Posterior vena cava (tissue), 2 donors: Measurements from ENCODE around the gene CCAR1. TPM values are rescaled to one million over a fixed set of nuclear protein-coding genes. Genes with fewer than 3 reads are reported as not detected.
"Not testable (repeated sequence)": the region's sequence is repeated elsewhere in the genome, so short reads cannot be mapped to it uniquely, and the experiment has no call there.

Experiments
- DNase-seq: peaks from one replicate; pipeline ENCODE4 v3.0.0-alpha.2; 2020; ENCODE audit warnings: low spot score
- intact Hi-C, 2 donors: fragments of 100-400 bp; cut with DNase I; formaldehyde crosslinking; loops; one replicate each; pipeline versions ENCODE4 v1.14.1 to v1.14.2; 2022 to 2023
- total RNA-seq, 2 donors: library from RNA; stranded (reverse); fragmentation: NEBNext Ultra II Directional; extraction: Animal tissue kit (Norgen Biotek cat#: 25700); gene quantifications; one replicate each; pipeline ENCODE4 v1.2.1, GENCODE V29; 2021
- donor health status: DM: yes; HTN: yes; CAD: no.
- donor health status: DM: yes; HTN: yes; CAD: no.

The CCAR1 gene
- total RNA-seq, 2 donors from 2014 or later: 45.2 to 49.3 TPM

DNA sequence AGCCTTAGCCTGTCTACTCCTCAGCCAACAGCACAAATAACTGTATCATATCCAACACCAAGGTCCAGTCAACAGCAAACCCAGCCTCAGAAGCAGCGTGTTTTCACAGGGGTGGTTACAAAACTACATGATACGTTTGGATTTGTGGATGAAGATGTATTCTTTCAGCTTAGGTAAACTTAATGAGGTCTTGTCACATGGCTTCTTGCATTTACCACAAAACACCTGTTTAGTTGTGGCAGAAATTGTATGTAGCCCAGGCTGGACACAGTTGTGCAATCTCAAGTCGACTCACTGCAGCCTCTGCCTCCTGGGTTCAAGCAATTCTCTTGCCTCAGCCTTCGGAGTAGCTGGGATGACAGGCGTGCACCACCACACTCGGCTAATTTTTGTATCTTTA lies 21.4 kb downstream of the CCAR1 start:
- DNase-seq: no peak
- intact Hi-C loops: no loop called here

DNA sequence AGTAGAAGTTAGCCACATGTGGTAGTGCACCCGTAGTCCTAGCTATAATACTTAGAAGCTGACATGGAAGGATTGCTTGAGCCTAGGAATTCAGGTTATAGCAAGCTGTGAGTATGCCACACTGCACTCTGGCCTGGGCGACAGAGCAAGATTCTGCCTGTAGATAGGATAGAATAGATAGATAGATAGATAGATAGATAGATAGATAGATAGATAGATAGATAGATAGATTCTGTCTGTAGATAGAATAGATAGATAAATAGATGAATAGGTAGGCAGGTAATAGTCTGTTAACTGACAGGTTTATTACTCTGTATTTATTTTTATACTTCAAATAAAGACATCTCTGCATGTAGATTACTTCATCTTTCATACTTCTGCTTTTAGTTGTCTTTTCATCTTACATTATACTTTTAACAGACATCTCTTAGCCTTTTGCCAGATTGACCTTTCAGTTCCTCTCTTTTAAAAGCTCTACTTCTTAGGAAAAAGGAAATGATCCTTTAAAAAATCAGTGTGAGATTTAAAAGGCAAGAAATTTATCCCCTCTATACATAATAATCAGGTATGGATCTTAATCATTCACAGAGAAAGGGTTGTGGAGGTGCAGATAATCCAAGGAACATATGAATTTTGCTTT lies 31.8 kb downstream of the CCAR1 start:
- DNase-seq: no peak
- intact Hi-C loops: no loop called here

DNA sequence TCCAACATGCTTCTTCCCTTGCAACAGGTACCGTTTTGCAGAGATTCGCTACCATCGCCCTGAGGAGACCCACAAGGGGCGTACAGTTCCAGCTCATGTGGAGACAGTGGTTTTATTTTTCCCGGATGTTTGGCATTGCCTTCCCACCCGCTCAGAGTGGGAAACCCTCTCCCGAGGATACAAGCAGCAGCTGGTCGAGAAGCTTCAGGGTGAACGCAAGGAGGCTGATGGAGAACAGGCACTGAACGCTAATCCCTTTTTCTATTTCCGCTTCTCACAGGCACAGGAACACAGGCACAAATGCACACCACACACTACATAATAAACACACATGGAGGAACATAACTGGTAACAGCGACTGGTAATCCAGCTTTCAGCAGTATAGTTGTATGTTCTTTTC lies 35.2 kb downstream of the CCAR1 start:
- no peak for DNase-seq
- intact Hi-C loops: no loop called here

DNA sequence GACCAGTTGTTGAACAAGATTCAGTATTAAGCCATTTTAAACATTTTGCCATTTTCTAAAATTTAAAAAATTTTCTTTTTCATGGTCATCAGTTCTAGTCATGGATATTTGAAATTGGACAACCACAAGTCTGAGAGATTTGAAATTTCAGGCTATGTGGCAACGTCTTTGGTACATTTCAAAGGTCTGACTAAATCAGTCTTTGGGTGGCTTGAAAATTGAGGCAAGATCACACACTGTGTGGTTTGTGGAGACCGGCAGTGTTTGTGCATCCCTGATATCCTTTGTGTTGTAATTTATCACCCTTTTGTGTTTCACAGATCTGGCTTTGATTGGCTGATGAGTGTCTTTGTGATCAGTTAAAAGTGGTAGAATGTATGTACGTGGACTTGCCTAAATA lies 35.7 kb downstream of the CCAR1 start:
- no peak for DNase-seq
- intact Hi-C loops: no loop called here

DNA sequence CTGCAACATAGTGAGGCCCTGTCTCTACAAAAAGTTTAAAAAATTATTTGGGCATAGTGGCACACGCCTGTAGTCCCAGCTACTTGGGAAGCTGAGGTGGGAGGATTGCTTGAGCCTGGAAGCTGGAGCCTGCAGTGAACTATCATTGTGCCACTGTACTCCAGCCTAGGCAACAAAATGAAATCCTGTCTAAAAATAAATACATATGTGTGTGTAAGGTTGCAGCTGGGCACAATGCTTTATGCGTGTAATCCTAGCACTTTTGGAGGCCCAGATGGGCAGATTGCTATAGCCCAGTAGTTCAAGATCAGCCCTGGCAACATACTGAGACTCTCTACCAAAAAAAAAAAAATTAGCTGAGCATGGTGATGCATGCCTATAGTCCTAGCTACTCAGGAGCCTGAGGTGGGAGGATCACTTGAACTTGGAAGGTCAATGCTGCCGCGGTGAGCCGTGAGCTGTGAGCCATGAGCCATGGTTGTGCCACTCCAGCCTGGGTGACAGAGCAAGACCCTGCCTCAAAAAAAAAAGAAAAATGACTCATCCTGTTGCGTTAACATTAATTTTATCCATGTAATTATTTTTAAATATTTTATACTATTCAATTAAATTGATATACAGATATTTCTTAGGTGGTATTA lies 38.3 kb downstream of the CCAR1 start:
- intact Hi-C loops: no loop called here
- DNase-seq: no peak

DNA sequence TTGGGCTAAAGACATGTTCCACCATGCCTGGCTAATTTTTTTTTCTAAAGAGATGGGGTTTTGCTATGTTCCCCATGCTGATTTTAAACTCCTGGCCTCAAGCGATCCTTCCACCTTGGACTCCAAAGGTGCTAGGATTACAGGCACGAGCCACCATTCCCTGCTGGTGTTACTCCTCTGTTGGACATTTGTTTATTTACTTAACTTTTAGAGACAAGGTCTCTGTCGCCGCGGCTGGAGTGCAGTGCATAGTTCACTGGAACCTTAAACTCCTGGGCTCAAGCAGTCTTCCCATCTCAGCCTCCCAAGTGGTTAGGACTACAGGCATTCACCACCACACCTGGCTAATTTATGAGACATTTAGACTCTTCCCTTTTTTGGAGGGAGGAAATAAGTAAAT lies 38.9 kb downstream of the CCAR1 start:
- no peak for DNase-seq
- intact Hi-C loops: no loop called here

DNA sequence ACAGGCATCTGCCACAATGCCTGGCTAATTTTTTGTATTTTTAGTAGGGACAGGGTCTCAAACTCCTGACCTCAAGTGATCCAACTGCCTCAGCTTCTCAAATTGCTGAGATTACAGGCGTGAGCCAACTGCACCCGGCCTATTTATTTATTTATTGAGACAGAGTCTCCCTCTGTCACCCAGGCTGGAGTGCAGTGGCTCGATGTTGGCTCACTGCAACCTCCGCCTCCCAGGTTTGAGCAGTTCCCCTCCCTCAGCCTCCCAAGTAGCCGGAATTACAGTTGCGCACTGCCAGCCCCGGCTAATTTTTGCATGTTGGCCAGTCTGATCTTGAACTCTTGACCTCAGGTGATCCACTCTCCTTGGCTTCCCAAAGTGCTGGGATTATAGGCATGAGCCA lies 46.4 kb downstream of the CCAR1 start:
- intact Hi-C loops, DNase-seq: not testable (repeated sequence)

DNA sequence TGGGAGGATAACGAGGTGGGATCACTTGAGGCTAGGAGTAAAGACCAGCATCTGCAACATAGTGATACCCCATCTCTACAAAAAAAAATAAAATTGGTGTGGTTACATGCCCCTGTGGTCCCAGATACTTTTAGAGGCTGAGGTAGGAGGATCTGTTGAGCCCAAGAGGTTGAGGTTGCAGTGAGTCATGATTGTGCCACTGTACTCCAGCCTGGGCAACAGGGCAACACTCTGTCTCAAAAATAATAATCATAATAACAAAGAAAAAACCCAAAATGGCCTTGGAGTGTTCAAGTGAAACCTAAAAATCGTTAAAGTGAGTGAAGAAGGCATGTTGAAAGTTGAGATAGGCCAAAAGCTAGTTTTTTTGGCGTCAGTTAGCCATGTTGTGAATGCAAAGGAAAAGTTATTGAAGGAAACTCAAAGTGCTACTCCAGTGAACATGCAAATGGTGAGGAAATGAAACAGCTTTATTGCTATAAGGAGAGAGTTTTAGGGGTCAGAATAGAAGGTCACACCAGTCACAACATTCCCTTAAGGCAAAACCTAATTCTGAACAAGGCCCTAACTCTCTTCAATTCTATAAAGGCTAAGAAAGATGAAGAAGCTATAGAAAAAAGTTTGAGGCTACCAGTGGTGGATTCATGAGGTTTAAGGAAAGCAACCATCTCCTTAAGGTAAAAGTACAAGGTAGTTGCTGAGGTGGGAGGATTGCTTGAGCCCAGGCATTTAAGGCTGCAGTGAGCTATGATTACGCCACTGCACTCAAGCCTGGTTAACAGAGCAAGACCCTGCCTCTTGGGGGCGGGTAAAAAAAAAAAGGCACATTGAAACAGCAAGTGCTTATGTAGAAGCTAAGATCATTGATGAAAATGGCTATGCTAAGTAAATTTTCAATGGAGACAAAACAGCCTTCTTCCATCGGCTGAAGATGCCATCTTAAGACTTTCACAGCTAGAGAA lies 60.9 kb downstream of the CCAR1 start:
- no peak for DNase-seq
- intact Hi-C loops: no loop called here

DNA sequence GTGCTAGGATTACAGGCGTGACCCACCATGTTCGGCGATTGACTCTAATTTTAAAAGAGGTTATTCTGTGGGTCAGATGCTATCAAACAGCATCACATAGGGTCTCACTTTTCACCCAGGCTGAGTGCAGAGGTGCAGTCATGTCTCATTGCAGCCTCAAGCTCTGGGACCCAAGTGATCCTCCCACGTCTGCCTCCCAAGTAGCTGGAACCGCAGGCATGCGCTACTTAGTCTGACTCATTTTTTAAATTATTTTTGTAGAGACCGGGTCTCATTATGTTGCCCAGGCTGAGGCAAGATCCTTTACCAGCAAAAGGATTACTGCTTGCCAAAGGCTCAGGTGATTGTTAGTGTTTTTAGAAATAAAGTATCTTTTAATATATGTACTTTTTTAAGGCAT lies 63.4 kb downstream of the CCAR1 start:
- intact Hi-C loops: no loop called here
- DNase-seq: no peak

DNA sequence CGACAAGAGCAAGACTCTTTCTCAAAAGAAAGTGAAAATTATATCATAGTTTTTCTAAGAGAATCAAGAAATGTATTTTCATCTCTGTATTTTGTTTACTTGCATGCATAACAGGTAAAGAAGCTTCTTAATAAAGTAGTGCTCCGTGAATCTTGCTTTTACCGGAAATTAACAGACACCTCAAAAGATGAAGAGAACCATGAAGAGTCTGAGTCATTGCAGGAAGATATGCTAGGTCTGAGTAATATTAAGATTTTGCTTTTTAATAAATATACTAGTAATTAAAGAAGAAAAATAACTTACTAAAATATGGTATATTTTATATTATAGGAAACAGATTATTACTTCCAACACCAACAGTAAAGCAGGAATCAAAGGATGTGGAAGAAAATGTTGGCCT lies 66.8 kb downstream of the CCAR1 start:
- intact Hi-C loops: no loop called here

DNA sequence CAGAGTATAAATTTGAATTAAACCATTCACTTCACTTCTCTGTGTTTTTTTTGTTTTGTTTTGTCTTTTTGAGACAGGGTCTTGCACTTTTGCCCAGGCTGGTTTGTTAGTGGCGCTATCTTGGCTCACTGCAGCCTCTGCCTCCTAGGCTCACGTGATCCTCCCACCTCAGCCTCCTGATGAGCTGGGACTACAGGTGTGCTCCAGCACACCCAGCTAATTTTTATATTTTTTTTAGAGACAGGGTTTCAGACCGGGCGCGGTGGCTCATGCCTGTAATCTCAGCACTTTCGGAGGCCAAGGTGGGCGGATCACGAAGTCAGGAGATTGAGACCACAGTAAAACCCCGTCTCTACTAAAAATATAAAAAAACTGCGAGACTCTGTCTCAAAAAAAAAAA lies 69.4 kb downstream of the CCAR1 start:
- DNase-seq: no peak

More for the DNA sequence above, 66.8 kb downstream of the CCAR1 start:
- DNase-seq: no peak

DNA sequence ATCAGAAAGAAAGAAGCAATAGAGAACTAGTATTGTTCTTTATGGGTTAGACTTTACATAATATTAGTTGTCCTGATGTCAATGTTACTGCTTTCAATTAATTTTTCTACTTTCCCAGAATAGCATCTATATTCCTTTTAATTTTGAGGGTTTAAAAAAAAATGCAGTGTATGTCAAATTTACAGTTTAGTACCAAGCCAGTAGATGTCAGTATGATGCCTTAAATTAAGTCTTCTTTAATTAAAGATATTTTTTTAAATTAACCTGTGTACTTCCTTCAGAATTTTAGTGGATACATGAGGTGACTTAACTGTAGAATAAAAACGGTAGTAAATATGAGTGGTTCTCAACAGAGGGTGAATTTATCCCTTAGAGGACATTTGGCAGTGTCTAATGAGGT lies 71.1 kb downstream of the CCAR1 start:
- intact Hi-C loops: loop anchor here in 1 of 2 donors (10.0 kb wide), 1 partner anchor 103 kb away; no protein-coding TSS in a partner anchor

More for the DNA sequence above, 69.4 kb downstream of the CCAR1 start:
- intact Hi-C loops: loop anchor here in 1 of 2 donors (10.0 kb wide), 1 partner anchor 104 kb away; no protein-coding TSS in a partner anchor

DNA sequence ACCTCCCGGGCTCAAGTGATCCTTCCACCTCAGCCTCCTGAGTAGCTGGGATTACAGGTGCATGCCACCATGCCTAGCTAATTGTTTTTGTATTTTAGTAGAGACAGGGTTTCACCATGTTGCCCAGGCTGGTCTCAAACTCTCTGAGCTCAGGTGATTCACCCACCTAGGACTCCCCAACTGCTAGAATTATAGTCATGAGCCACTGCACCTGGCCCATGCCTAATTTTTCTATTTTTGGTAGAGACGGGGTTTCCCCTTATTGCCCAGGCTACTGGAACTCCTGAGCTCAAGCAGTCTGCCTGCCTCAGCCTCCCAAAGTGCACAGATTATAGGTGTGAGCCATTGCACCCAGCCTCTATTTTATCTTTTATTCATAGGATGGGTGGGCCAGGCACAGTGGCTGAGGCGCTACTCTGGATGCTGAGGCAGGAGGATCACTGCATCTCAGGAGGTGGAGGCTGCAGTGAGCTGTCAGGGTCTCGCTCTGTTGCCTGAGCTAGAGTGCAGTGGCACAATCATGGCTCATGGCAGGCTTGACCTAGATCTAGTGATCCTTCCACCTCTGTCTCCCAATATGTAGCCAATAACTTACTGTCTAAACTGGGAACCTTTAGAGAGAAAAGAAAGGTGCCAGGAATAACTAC lies 75.0 kb downstream of the CCAR1 start:
- DNase-seq: no peak

More for the DNA sequence above, 71.1 kb downstream of the CCAR1 start:
- no peak for DNase-seq

DNA sequence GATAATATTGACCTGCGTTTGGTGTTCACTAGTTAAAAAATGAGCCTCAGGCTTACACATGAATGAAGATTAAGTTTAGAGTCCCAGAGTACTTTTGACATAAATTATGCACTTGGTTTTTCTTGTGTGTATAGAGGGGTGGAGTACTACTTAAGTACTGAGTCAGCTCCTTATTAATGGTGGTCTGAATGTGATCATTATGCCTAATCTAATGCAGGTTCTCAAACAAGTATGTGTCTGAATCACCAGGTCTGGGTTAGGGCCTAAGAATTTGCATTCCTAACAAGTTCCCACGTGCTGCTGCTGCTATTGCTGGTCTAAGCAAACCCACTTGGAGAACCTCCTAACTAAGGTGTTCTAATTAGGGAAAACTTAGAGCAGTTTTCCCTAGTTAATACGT lies 75.6 kb downstream of the CCAR1 start:
- intact Hi-C loops: loop anchor here in 1 of 2 donors (10.0 kb wide), 1 partner anchor 98 kb away; no protein-coding TSS in a partner anchor

More for the DNA sequence above, 75.0 kb downstream of the CCAR1 start:
- intact Hi-C loops: loop anchor here in 1 of 2 donors (10.0 kb wide), 1 partner anchor 99 kb away; no protein-coding TSS in a partner anchor

DNA sequence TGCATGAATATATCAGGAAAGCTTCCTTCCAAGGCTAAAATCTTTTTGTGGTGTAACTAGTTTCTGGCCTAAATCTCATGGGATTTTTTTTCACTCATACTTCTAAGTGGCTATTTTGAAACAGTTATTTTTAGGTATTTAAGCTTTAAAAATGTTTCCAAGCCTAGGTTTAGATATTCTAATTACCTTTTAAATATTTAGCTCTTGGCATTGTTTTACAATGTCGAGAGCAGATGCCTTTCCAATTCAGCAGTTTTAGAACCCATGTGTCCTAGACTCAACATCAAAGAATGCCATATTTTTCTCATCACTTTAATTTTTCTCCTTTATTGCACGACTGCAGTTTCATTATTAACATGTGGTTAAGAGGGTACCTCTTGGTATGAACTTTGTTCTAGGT lies 79.2 kb downstream of the CCAR1 start:
- intact Hi-C loops: loop anchor here in 1 of 2 donors (10.0 kb wide), 1 partner anchor 95 kb away; no protein-coding TSS in a partner anchor
- DNase-seq: no peak

More for the DNA sequence above, 75.6 kb downstream of the CCAR1 start:
- DNase-seq: no peak

DNA sequence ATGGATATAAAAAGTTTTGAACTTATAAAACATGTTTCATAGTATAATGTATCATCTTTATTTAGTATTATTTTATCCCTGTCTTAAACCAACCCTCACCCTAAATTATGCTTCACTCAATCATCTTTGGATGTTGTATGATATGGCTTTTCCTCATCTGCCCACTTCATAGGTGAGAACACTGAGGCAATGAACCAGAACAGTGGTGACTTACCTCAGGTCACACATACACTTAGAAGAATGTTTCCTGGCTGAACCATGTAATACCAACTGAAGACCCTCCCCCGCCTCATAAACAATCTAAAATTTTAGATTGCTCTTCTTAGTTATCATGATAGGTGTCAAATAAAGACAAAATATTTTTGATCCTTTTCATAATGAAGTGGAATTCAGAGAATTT lies 83.7 kb downstream of the CCAR1 start:
- no peak for DNase-seq
- intact Hi-C loops: loop anchor here in 1 of 2 donors (10.0 kb wide), 1 partner anchor 90 kb away; no protein-coding TSS in a partner anchor

DNA sequence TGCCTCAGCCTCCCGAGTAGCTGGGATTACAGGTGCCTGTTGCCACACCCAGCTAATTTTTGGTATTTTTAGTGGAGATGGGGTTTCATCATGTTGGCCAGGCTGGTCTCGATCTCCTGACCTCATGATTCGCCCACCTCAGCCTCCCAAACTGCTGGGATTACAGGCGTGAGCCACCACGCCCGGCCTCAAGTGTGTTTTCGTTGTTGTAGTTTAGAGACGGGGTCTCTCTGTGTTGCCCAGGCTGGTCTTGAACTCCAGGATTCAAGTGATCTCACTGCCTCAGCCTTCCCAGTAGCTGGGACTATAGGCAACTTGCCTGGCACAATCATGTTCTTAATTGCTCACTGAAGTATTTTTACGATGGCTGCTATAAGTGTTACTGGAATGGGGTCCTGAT lies 89.8 kb downstream of the CCAR1 start:
- DNase-seq, intact Hi-C loops: not testable (repeated sequence)

DNA sequence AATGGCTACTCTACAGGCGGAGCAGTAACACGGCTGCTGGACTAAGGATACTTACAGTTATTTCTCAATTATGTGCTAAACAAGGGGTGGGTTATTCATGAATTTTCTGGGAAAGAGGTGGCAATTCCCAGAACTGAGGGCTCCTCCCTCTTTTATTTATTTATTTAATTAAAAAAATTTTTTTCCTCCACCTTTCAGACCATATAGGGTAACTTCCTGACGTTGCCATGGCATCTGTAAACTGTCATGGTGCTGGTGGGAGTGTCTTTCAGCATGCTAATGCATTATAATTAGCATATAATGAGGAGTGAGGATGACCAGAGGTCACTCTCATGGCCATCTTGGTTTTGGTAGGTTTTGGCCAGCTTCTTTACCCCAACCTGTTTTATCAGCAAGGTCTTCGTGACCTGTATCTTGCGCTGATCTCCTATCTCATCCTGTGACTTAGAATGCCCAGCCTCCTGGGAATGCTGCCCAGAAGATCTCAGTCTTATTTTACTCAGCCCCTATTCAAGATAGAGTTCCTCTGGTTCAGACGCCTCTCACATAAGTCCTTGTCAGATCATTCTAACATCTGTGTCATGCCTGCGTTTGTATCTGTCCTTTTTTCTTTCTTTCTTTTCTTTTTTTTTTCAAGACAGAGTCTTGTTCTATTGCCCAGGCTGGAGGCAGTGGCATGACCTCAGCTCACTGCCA lies 90.4 kb downstream of the CCAR1 start:
- intact Hi-C loops: no loop called here

More for the DNA sequence above, 90.4 kb downstream of the CCAR1 start:
- DNase-seq: no peak
